ENCODE results near the gene MYL12A.

Gene MYL12A

GRCh38 chr18:3256693-3257626 lies 9.4 kb downstream of the MYL12A start:
- H3K27ac Mint-ChIP-seq = peak overlapping the region; percentile 29
- no peaks in the 10 kb centered on the region for H3K9me3 Mint-ChIP-seq
- ATAC-seq (ENCODE audit: low read depth) (no peak), DNase-seq (ENCODE audit: low spot score in 2 of 2) (no peak)
- H3K4me3 Mint-ChIP-seq = peak overlapping the region; percentile 39
- peaks cover 53% of the 10 kb centered on the region for H3K4me1 Mint-ChIP-seq
- peaks cover 20% of the 10 kb centered on the region for H3K36me3 Mint-ChIP-seq
- H3K27me3 Mint-ChIP-seq = no peaks in the 10 kb centered on the region

GRCh38 chr18:3257627-3258120 lies 10.1 kb downstream of the MYL12A start:
- no peak for ATAC-seq (ENCODE audit: low read depth)
- H3K27me3 Mint-ChIP-seq = no peaks in the 10 kb centered on the region
- peak overlapping the region; percentile 29 for H3K27ac Mint-ChIP-seq
- H3K4me3 Mint-ChIP-seq = peak overlapping the region; percentile 14
- no peak for DNase-seq (ENCODE audit: low spot score in 2 of 2)
- H3K9me3 Mint-ChIP-seq = no peaks in the 10 kb centered on the region
- H3K36me3 Mint-ChIP-seq = peaks cover 20% of the 10 kb centered on the region
- peaks cover 52% of the 10 kb centered on the region for H3K4me1 Mint-ChIP-seq

DNA sequence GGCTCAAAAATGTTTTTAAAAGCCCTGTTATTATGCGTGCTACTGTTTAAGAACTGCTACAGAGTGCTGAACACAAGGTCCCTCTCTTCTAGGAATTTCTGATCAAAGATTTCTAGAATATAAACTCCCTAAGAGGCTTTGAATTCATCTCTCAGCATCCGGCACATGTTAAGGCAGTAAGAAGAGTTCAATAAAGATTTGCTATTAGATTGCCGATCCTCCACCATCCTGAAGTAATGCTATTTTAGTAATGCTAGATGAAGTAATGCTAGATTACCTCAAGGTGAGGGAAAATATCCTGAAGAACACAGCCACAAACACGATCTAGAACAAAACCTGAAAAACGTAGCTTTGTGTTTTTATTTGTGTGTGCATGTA lies 13.4 kb downstream of the MYL12A start:
- DNase-seq (ENCODE audit: low spot score in 2 of 2) = no peak
- Mint-ChIP-seq H3K36me3 (peaks cover 10% of the 10 kb centered on the region), H3K4me3 (peak overlapping the region; percentile 90), H3K27me3 (no peaks in the 10 kb centered on the region), H3K9me3 (no peaks in the 10 kb centered on the region), H3K4me1 (peaks cover 51% of the 10 kb centered on the region), H3K27ac (peak overlapping the region; percentile 98)
- no peak for ATAC-seq (ENCODE audit: low read depth)

GRCh38 chr18:3261373-3262233 lies 14.0 kb downstream of the MYL12A start, which contains the start of gene MYL12B:
Gene MYL12B, plus strand, starts transcription at chr18:3262133. Its CDS starts 10,766 bp downstream, at chr18:3272899.
- peak within 1 kb of the TSS; percentile 90 for H3K4me3 Mint-ChIP-seq
- H3K9me3 Mint-ChIP-seq = no peaks in the 10 kb centered on the region
- H3K36me3 Mint-ChIP-seq = peaks cover 7% of the 10 kb centered on the region
- DNase-seq (ENCODE audit: low spot score in 2 of 2) = peak; percentile 67 to 90
- H3K27ac Mint-ChIP-seq = peak within 1 kb of the TSS; percentile 98
- peak; percentile 80 for ATAC-seq (ENCODE audit: low read depth)
- H3K27me3 Mint-ChIP-seq = no peaks in the 10 kb centered on the region
- H3K4me1 Mint-ChIP-seq = peaks cover 52% of the 10 kb centered on the region

DNA sequence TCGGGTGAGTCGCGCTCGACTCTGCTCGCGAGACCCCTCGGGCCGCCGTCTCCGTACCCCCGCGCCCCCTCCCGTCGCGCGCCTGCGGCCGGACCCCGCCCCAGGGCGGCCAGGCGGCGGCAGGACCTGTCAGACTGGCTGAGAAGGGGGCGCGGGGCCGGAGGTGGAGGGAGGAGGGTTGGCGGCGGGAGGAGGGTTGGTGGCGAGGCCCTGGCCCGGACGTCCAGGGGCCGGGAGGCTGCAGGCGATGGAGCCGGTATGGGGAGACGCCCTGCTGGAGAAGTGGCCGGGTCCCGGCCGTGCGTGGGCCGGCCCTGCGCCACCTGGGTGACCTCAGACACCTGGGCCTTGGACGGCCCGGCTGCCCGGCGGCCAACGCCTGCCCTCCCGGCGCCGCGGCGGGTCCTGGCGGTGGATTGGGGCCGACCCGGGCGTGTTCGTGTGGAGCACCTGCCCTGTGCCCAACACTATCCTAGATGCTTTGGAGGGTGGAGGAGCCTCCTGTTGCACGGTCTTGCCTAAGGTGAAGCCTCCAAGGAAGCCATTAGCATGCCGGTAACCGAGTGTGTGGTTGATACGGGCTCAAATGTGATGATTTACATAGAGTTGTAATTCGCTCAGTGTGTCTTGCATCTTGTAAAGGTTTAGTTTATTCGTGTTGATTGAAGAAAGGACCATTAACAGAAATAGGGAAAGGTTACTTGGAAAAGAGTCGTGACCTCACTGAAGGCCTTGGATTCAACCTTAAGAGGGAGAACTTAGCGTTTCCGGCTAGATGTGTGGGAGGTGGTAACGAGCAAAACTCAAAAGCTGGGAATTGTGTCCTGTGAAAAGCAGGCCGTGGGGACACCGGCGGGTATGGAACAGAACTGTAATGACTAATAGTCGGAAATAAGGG lies 14.9 kb downstream of the MYL12A start:
- Mint-ChIP-seq H3K27me3 (no peaks in the 10 kb centered on the region), H3K4me3 (peak overlapping the region; percentile 90), H3K4me1 (peaks cover 51% of the 10 kb centered on the region), H3K36me3 (peaks cover 7% of the 10 kb centered on the region), H3K27ac (peak overlapping the region; percentile 98), H3K9me3 (no peaks in the 10 kb centered on the region)
- ATAC-seq (ENCODE audit: low read depth) (peak; percentile 24), DNase-seq (ENCODE audit: low spot score in 2 of 2) (peak; percentile 14 to 43)

DNA sequence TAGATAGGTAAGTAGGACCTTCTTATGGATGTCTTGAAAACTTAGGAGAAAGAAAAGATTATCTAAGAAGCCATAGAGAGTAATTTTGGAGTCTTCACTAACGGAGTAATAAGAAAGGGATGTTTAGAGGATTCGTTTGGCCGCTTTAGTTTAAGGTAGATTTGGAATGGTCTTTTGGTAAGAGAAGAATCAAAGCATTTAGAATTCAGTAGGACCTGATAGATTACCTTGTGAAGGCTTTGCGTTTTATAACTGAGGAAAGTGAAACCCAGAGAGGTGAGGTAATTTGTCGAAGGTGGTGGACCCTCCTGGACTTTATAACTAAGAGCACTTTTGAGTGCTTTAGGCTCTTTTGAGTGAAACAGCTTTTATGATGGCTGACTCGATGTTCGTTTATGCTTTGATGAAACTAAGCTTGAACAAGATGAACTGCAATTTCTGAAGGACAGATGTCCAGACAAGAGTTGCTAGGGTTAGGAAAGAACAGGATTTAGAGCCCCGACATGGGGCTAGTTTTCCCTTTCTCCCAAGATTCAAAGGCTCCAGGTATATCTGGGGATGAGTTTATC lies 15.6 kb downstream of the MYL12A start:
- Mint-ChIP-seq H3K36me3 (peaks cover 3% of the 10 kb centered on the region), H3K4me3 (peak overlapping the region; percentile 90), H3K4me1 (peaks cover 49% of the 10 kb centered on the region), H3K27me3 (no peaks in the 10 kb centered on the region), H3K9me3 (no peaks in the 10 kb centered on the region), H3K27ac (peak overlapping the region; percentile 89)
- no peak for ATAC-seq (ENCODE audit: low read depth)
- no peak for DNase-seq (ENCODE audit: low spot score in 2 of 2)

GRCh38 chr18:3264362-3264761 lies 16.8 kb downstream of the MYL12A start:
- no peak for ATAC-seq (ENCODE audit: low read depth)
- peak overlapping the region; percentile 21 for H3K27ac Mint-ChIP-seq

GRCh38 chr18:3265564-3266033 lies 18.0 kb downstream of the MYL12A start:
- Mint-ChIP-seq H3K36me3 (no peaks in the 10 kb centered on the region), H3K27me3 (no peaks in the 10 kb centered on the region), H3K9me3 (no peaks in the 10 kb centered on the region), H3K27ac (peak overlapping the region; percentile 60), H3K4me1 (peaks cover 62% of the 10 kb centered on the region), H3K4me3 (peak overlapping the region; percentile 37)
- ATAC-seq (ENCODE audit: low read depth) (no peak), DNase-seq (ENCODE audit: low spot score in 2 of 2) (no peak)

More at GRCh38 chr18:3264362-3264761, 16.8 kb downstream of the MYL12A start:
- peaks cover 55% of the 10 kb centered on the region for H3K4me1 Mint-ChIP-seq
- H3K27me3 Mint-ChIP-seq = no peaks in the 10 kb centered on the region
- H3K4me3 Mint-ChIP-seq = no peak overlapping the region
- H3K9me3 Mint-ChIP-seq = no peaks in the 10 kb centered on the region
- no peak for DNase-seq (ENCODE audit: low spot score in 2 of 2)
- H3K36me3 Mint-ChIP-seq = no peaks in the 10 kb centered on the region

- peak overlapping the region; percentile 60 for H3K27ac Mint-ChIP-seq
- H3K27me3 Mint-ChIP-seq = no peaks in the 10 kb centered on the region
- peaks cover 60% of the 10 kb centered on the region for H3K4me1 Mint-ChIP-seq
- H3K4me3 Mint-ChIP-seq = peak overlapping the region; percentile 33
- DNase-seq (ENCODE audit: low spot score in 2 of 2) (no peak), ATAC-seq (ENCODE audit: low read depth) (no peak)
- H3K36me3 Mint-ChIP-seq = peaks cover 2% of the 10 kb centered on the region
- H3K9me3 Mint-ChIP-seq = no peaks in the 10 kb centered on the region
Observed at GRCh38 chr18:3266062-3266608, 18.5 kb downstream of the MYL12A start.

- Mint-ChIP-seq H3K4me1 (peaks cover 55% of the 10 kb centered on the region), H3K4me3 (no peak overlapping the region), H3K27me3 (no peaks in the 10 kb centered on the region), H3K36me3 (peaks cover 4% of the 10 kb centered on the region), H3K9me3 (no peaks in the 10 kb centered on the region), H3K27ac (peak overlapping the region; percentile 32)
- ATAC-seq (ENCODE audit: low read depth) (no peak), DNase-seq (ENCODE audit: low spot score in 2 of 2) (no peak)
Observed at GRCh38 chr18:3268306-3268705, 20.7 kb downstream of the MYL12A start.

DNA sequence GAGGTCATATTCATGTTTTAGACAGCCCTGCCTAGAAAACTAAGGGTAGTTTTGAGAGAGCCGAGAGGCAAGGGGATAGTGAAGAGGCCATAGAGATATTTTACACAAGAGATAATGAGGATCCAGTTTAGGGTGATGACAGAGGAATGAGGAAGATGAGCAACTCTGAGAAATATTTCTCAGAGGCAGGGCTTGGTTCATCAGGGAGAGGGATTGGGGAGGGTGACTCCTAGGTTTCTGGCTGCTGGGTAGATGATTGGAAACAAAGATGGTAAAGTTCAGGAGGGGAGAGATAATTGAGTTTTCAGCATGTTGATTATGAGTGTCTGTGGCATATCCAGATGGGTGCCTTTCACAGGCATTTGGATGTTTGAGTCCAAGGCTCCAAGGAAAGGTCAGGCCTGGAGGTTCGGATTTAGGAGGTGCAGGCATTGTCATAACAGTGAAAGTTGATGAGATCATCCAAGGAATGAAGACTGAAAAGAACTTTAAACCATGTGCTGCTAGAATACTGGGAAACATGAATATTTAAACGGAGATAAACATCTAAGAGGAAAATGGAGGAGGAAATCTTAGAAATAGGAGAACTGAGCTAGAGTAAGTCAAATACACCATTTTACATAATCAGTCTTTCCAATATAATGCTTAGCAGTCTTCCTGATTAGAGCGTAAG lies 21.8 kb downstream of the MYL12A start:
- H3K36me3 Mint-ChIP-seq = peaks cover 9% of the 10 kb centered on the region
- peaks cover 47% of the 10 kb centered on the region for H3K4me1 Mint-ChIP-seq
- H3K27me3 Mint-ChIP-seq = no peaks in the 10 kb centered on the region
- no peak for DNase-seq (ENCODE audit: low spot score in 2 of 2)
- no peak overlapping the region for H3K4me3 Mint-ChIP-seq
- no peak for ATAC-seq (ENCODE audit: low read depth)
- H3K9me3 Mint-ChIP-seq = no peaks in the 10 kb centered on the region
- H3K27ac Mint-ChIP-seq = peak overlapping the region; percentile 32

DNA sequence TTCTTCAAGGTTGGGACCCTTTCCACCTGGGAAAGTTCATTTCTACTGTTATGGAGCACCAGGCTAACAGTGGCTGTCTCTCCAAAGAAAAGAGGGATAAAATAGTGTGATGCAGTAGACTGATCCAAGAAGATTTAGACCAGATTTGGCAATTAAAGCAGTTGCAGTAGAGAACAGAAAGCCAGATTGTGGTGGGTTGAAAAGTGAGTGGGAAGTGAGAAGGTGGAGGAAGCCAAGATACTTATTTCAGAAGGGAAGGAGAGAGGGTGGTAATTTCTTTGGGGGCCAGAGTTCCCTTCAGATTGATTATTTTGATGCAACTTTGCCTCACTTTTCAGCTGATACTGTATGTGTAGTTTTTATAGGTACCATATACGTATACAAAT lies 22.3 kb downstream of the MYL12A start:
- peaks cover 43% of the 10 kb centered on the region for H3K4me1 Mint-ChIP-seq
- no peak overlapping the region for H3K4me3 Mint-ChIP-seq
- ATAC-seq (ENCODE audit: low read depth) (no peak), DNase-seq (ENCODE audit: low spot score in 2 of 2) (no peak)
- peaks cover 10% of the 10 kb centered on the region for H3K36me3 Mint-ChIP-seq
- H3K9me3 Mint-ChIP-seq = no peaks in the 10 kb centered on the region
- H3K27ac Mint-ChIP-seq = peak overlapping the region; percentile 32
- no peaks in the 10 kb centered on the region for H3K27me3 Mint-ChIP-seq
